Measurements from ENCODE around the gene RALGAPA1. TPM values are rescaled to one million over a fixed set of nuclear protein-coding genes. Genes with fewer than 3 reads are reported as not detected.
A peak's percentile ranks its signal among the peaks of the same experiment; 100 is the strongest.

RALGAPA1 gene
- total and polyA plus RNA-seq, 2 of the 13 experiments (the other 11 are each of a cell fraction or from before 2014, with no cell fraction given): 65.0 to 89.2 TPM

DNA sequence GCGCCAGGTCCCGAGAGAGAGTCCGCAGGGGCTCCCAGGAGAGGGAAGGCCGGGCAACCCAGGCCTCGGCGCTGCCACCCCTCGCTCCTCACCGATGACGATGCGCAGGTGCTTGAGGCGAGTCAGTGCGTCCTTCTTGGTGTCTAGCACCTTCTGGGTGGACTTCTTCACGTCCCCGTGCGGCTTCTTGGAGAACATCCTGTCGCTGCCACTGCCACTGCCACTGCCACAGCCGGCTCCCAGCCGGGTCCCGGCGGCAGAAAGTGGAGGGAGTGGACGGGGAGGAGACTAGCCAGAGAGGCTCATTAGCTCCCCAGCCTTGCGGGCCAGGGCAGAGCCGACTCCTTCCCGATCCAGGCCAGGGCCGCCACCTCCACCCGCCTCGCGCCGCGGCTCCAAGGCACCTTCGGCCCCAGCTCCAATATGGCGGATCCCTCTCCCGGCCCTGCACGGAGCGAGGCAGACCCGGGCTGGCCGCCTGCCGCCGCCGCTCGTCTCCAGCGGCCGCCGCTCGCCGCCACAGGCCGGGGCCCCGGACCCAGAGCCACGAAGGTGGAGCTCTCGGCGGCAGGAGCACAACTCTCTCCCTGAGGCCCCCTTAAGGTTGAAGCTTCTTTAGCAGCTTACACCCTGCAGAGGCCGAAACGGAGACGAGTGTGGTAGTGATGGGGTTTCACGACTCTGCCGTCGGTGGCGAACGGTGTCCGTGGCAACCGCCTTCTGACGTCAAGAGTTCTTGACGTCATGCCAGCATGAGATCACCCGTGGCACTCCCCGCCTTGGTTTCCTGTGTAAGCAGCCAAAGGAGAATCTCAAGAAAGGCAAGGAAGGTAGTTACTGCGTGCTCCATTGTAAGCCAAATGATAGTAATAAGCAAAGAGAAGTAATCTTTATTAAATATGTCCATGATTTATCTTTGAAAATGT is at the start of gene RALGAPA1 (continued):
- TF ChIP-seq GLI4 (CRISPR knock-in tag; IDR thresholded peaks at IDR 0.05; ENCODE audit: borderline replicate concordance): peak; percentile 95; the same call in 1 of the 2 replicates
- TF ChIP-seq, protein P1, sequence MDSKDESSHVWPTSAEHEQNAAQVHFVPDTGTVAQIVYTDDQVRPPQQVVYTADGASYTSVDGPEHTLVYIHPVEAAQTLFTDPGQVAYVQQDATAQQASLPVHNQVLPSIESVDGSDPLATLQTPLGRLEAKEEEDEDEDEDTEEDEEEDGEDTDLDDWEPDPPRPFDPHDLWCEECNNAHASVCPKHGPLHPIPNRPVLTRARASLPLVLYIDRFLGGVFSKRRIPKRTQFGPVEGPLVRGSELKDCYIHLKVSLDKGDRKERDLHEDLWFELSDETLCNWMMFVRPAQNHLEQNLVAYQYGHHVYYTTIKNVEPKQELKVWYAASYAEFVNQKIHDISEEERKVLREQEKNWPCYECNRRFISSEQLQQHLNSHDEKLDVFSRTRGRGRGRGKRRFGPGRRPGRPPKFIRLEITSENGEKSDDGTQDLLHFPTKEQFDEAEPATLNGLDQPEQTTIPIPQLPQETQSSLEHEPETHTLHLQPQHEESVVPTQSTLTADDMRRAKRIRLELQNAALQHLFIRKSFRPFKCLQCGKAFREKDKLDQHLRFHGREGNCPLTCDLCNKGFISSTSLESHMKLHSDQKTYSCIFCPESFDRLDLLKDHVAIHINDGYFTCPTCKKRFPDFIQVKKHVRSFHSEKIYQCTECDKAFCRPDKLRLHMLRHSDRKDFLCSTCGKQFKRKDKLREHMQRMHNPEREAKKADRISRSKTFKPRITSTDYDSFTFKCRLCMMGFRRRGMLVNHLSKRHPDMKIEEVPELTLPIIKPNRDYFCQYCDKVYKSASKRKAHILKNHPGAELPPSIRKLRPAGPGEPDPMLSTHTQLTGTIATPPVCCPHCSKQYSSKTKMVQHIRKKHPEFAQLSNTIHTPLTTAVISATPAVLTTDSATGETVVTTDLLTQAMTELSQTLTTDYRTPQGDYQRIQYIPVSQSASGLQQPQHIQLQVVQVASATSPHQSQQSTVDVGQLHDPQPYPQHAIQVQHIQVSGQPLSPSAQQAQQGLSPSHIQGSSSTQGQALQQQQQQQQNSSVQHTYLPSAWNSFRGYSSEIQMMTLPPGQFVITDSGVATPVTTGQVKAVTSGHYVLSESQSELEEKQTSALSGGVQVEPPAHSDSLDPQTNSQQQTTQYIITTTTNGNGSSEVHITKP (CRISPR knock-in tag; IDR thresholded peaks at IDR 0.05; ENCODE audit: low read depth): 0 out of 2 replicates have a peak, but pooled peaks have one; percentile 59
- TF ChIP-seq HOXA3 (CRISPR knock-in tag; IDR thresholded peaks at IDR 0.05): peak; percentile 100
- TF ChIP-seq NFKB2 (CRISPR knock-in tag; IDR thresholded peaks at IDR 0.05; ENCODE audit: borderline replicate concordance): peak; percentile 97
- TF ChIP-seq GTF3A (CRISPR knock-in tag; conservative IDR thresholded peaks at IDR 0.05): 0 out of 2 replicates have a peak, but pooled peaks have one; percentile 73
- TF ChIP-seq, protein P2, sequence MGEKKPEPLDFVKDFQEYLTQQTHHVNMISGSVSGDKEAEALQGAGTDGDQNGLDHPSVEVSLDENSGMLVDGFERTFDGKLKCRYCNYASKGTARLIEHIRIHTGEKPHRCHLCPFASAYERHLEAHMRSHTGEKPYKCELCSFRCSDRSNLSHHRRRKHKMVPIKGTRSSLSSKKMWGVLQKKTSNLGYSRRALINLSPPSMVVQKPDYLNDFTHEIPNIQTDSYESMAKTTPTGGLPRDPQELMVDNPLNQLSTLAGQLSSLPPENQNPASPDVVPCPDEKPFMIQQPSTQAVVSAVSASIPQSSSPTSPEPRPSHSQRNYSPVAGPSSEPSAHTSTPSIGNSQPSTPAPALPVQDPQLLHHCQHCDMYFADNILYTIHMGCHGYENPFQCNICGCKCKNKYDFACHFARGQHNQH (CRISPR knock-in tag; IDR thresholded peaks at IDR 0.05): peak; percentile 91
- peak; percentile 98 for TF ChIP-seq ZNF772 (CRISPR knock-in tag; IDR thresholded peaks at IDR 0.05)
- peak; percentile 47; the same call in 1 of the 2 replicates for TF ChIP-seq ZNF281 (CRISPR knock-in tag; IDR thresholded peaks at IDR 0.05; ENCODE audit: borderline replicate concordance)
- peak; percentile 67 for TF ChIP-seq SKI (IDR thresholded peaks at IDR 0.05; ENCODE audit: partially characterized antibody)
- TF ChIP-seq NR3C1 (CRISPR knock-in tag; IDR thresholded peaks at IDR 0.05): 0 out of 2 replicates have a peak, but pooled peaks have one; percentile 28
- TF ChIP-seq ZMYM3 (CRISPR knock-in tag; IDR thresholded peaks at IDR 0.05): peak; percentile 78; the same call in 1 of the 2 replicates
- TF ChIP-seq ZNF563 (CRISPR knock-in tag; IDR thresholded peaks at IDR 0.05): peak; percentile 98
- TF ChIP-seq TFAP4 (IDR thresholded peaks at IDR 0.05; ENCODE audit: borderline replicate concordance, low read depth): 0 out of 2 replicates have a peak, but pooled peaks have one; percentile 17
- peak; percentile 94 for TF ChIP-seq ERF (CRISPR knock-in tag; IDR thresholded peaks at IDR 0.05)
- TF ChIP-seq RXRB (CRISPR knock-in tag; IDR thresholded peaks at IDR 0.05; ENCODE audit: borderline replicate concordance): peak; percentile 75; the same call in 1 of the 2 replicates
- peak; percentile 62; the same call in 1 of the 2 replicates for TF ChIP-seq MED13 (CRISPR knock-in tag; IDR thresholded peaks at IDR 0.05)
- TF ChIP-seq ONECUT2 (CRISPR knock-in tag; IDR thresholded peaks at IDR 0.05): 0 out of 2 replicates have a peak, but pooled peaks have one; percentile 35
- peak; percentile 70; the same call in 1 of the 2 replicates for TF ChIP-seq ZNF138 (CRISPR knock-in tag; IDR thresholded peaks at IDR 0.05; ENCODE audit: low read depth)
